Kidney (tissue), 14 donors: ENCODE results near the gene DCTN4. TPM values are rescaled to one million over a fixed set of nuclear protein-coding genes. Genes with fewer than 3 reads are reported as not detected.

Experiments used
- DNase-seq, 5 donors: peaks; one replicate each; pipeline ENCODE4 v3.0.0-alpha.2; 2013 to 2020
- FAIRE-seq: peaks from 2 replicates; lab custom pipeline; 2012; peaks lifted over from hg19 to GRCh38; lab: Jason Lieb, UNC
- H3K27ac ChIP-seq, 2 donors: one replicate each; pipeline ENCODE4 v1.7.0; 2013; ENCODE audit warnings: low read depth in 2 of 2, low read length in 2 of 2, inconsistent platforms in 1 of 2
- H3K27me3 ChIP-seq: one replicate; pipeline ENCODE4 v1.7.1; 2013; ENCODE audit warnings: low read length, inconsistent platforms; ENCODE audit not compliant: control insufficient read depth, insufficient read depth
- H3K36me3 ChIP-seq, 3 donors: one replicate each; pipeline versions ENCODE4 v1.7.0 to v1.7.1; 2013; ENCODE audit warnings: low read length in 3 of 3, control low read depth in 1 of 3, inconsistent platforms in 1 of 3; ENCODE audit not compliant: insufficient read depth in 3 of 3, control insufficient read depth in 2 of 3
- H3K4me1 ChIP-seq, 3 donors: one replicate each; pipeline versions ENCODE4 v1.7.0 to v1.7.1; 2013; ENCODE audit warnings: low read length in 3 of 3, inconsistent platforms in 1 of 3, low read depth in 1 of 3; ENCODE audit not compliant: control insufficient read depth in 2 of 3, insufficient read depth in 2 of 3
- H3K4me3 ChIP-seq, 3 donors: one replicate each; pipeline versions ENCODE4 v1.7.0 to v1.8.1; 2013; ENCODE audit warnings: low read length in 3 of 3, control low read depth in 1 of 3, inconsistent platforms in 1 of 3
- H3K9ac ChIP-seq, 3 donors: one replicate each; pipeline versions ENCODE4 v1.7.0 to v1.7.1; 2013; ENCODE audit warnings: low read length in 3 of 3, control low read depth in 1 of 3, inconsistent platforms in 1 of 3
- H3K9me3 ChIP-seq, 3 donors: one replicate each; pipeline versions ENCODE4 v1.7.0 to v1.7.1; 2013; ENCODE audit warnings: low read length in 3 of 3, control low read depth in 1 of 3, inconsistent platforms in 1 of 3; ENCODE audit not compliant: control insufficient read depth in 2 of 3, insufficient read depth in 1 of 3
- intact Hi-C: fragments of 100-400 bp; cut with DNase I; formaldehyde crosslinking; loops from one replicate; pipeline ENCODE4 v1.11.1; 2022
- polyA plus RNA-seq: library from polyadenylated mRNA; stranded (reverse); fragments of 350-450 nt; fragmentation: Illumina TruSeq; extraction: RNeasy Lipid Tissue Mini Kit (QIAGEN cat#74804); gene quantifications from one replicate; pipeline ENCODE4 v1.2.3, GENCODE V29; 2014; ENCODE audit warnings: low read depth, low replicate concordance; ENCODE audit not compliant: insufficient read depth
- total RNA-seq: library from RNA; stranded (reverse); fragmentation: NEBNext Ultra II Directional; extraction: Animal tissue kit (Norgen Biotek cat#: 25700); gene quantifications from one replicate; pipeline ENCODE4 v1.2.1, GENCODE V29; 2021
- TF ChIP-seq, protein P1 (sequence below): IDR thresholded peaks from 3 replicates; pipeline ENCODE4 v1.5.1; 2012; ENCODE audit warnings: mild to moderate bottlenecking, moderate library complexity, borderline replicate concordance; ENCODE audit not compliant: insufficient read depth; ENCODE audit errors: extremely low read depth
- donor health status: control.
- donor health status: control.
- donor health status: control.
- donor health status: control.
- donor health status: control.
- donor health status: DM: yes; HTN: yes; CAD: no.
- donor health status: Normal renal cell carcinoma (clear cell type).

Gene DCTN4
- total and polyA plus RNA-seq, 2 donors from 2014 or later, result 17.5 to 59.1 TPM

DNA sequence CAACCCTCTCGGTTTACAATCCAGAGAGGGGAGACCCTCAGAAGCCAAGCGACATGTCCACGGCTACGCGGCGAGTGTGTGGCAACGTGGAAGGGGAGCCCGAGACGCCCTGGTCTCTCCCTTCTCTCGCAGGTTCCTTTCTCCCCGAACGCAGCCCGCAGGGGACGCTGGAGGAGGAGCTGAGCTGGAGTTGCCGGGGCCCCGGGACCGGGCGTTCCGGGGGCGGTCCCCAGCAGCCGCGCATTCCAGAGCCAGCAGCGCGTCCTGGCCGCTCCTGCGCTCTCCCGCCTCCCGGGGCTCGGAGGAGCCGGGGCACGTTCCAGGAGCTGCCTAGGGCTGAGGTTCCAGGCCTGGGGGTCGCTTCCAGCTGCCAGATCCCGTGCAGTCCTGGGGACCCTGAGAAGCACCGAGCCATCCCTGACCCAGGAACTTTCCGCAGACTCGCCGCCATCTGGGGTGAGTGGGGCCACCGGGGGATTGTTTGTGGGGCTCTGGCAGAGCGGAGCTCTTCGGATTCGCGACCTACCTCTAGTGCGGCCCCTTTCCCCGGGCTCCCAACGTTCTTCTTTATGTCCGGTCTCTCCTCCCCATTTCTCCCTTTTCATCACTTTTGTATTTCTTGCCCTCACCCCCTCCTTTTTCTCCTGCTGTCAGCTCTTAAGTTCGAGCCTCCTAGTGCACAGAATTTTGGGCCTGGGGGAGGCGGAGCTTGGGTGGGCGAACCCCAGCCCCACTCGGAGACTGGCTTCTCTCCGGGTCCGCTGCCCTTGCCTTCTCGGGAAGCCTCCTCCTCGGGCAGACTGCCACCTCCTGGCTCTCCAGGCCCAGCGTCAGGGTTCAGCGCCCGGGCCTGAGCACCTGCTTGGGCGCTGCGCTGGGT, 19.9 kb upstream of the DCTN4 start, which contains the start of gene SMIM3:
Gene SMIM3, plus strand, starts transcription at position 241 of the 880 bp plus-strand sequence. CDS start 16,684 bp downstream, outside the sequence.
- FAIRE-seq, result no peak
- Histone ChIP-seq H3K9ac (peak within 1 kb of the TSS; percentile 66 to 94 (median 87)), H3K36me3 (no peaks in the 10 kb centered on the region), H3K9me3 (no peaks in the 10 kb centered on the region), H3K4me1 (peaks cover 7 to 31% (median 29%) of the 10 kb centered on the region in 3 donors), H3K27ac (peak within 1 kb of the TSS; percentile 80 to 90), H3K4me3 (peak within 1 kb of the TSS; percentile 73 to 86 (median 83)), H3K27me3 (no peaks in the 10 kb centered on the region)
- DNase-seq, result peak; percentile 88 to 95 (median 93)
- intact Hi-C loops, result no loop called here
- TF ChIP-seq, protein P1, sequence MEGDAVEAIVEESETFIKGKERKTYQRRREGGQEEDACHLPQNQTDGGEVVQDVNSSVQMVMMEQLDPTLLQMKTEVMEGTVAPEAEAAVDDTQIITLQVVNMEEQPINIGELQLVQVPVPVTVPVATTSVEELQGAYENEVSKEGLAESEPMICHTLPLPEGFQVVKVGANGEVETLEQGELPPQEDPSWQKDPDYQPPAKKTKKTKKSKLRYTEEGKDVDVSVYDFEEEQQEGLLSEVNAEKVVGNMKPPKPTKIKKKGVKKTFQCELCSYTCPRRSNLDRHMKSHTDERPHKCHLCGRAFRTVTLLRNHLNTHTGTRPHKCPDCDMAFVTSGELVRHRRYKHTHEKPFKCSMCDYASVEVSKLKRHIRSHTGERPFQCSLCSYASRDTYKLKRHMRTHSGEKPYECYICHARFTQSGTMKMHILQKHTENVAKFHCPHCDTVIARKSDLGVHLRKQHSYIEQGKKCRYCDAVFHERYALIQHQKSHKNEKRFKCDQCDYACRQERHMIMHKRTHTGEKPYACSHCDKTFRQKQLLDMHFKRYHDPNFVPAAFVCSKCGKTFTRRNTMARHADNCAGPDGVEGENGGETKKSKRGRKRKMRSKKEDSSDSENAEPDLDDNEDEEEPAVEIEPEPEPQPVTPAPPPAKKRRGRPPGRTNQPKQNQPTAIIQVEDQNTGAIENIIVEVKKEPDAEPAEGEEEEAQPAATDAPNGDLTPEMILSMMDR, result peak; percentile 50

DNA sequence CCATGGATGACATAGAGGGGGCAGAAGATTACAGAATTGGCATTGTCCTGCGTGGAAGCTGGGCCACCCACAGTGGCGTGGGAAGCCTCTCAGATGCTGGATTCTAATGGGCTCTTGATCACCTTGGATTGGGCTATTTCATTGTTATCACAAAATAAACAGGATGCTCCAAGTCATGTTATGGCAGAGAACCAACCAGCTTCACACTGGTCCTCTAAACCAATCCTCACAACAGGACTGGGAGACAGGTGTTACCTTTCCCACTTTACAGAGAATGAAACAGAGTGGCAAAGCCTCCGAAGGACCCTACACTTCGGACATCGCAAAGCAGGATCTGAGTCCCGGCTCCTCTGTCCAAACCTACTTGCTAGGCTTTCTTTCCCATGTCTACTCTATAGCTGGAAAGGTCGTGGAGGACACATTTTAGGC, 19.3 kb upstream of the DCTN4 start:
- TF ChIP-seq, protein P1, result no peak
- no peaks in the 10 kb centered on the region for H3K27me3 ChIP-seq
- intact Hi-C loops, result no loop called here
- no peak for DNase-seq
- no peaks in the 10 kb centered on the region for H3K9me3 ChIP-seq
- H3K36me3 ChIP-seq, result no peaks in the 10 kb centered on the region
- H3K4me3 ChIP-seq, result peak overlapping the region; percentile 73 to 86 (median 83)
- H3K27ac ChIP-seq, result peak overlapping the region; percentile 80 to 90
- peak overlapping the region; percentile 66 to 94 (median 80) for H3K9ac ChIP-seq
- no peak for FAIRE-seq
- peaks cover 3 to 27% (median 25%) of the 10 kb centered on the region in 3 donors for H3K4me1 ChIP-seq

DNA sequence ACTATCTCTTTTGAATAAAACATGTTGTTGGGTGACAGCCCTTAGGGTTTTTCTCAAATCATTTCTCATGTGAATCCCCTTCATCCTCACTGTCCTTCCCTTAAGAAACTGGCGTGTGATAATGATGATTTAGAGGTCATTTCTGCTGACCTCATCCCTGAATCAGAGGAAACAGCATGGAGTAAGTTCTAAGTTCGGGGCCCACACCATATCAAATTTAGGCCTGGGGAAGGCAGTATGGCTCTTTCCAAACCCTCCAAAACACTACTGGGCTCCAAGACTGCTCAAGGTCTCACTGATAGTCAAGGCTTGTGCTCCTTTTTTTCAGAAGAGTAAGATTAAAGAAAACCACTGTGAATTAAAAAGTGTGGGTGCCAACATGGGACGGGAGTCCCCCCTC, 18.9 kb upstream of the DCTN4 start:
- H3K36me3 ChIP-seq, result no peaks in the 10 kb centered on the region
- H3K9me3 ChIP-seq, result no peaks in the 10 kb centered on the region
- H3K27me3 ChIP-seq, result no peaks in the 10 kb centered on the region
- H3K9ac ChIP-seq, result peak overlapping the region in 1 of 3 donors; percentile 94
- peak overlapping the region in 2 of 3 donors; percentile 83 to 86 for H3K4me3 ChIP-seq
- peaks cover 0 to 25% (median 21%) of the 10 kb centered on the region in 3 donors for H3K4me1 ChIP-seq
- no peak for DNase-seq
- no peak for FAIRE-seq
- TF ChIP-seq, protein P1, result no peak
- intact Hi-C loops, result no loop called here
- peak overlapping the region; percentile 80 to 90 for H3K27ac ChIP-seq
